WTC11 (cell line): ENCODE measurements around the gene ADGRE2.

ENCODE experiments used
- ETV6 ChIP-seq: sonication (generic); formaldehyde crosslinking; IDR thresholded peaks from 2 replicates; pipeline ENCODE4 v1.8.1; 2022; ENCODE audit warnings: mild to moderate bottlenecking, missing genetic modification reagents
- FOXK1 ChIP-seq: sonication (generic); formaldehyde crosslinking; IDR thresholded peaks from 2 replicates; pipeline ENCODE4 v1.8.0; 2022; ENCODE audit warnings: mild to moderate bottlenecking, moderate library complexity, missing genetic modification reagents
- MXD4 ChIP-seq: fragments of 250-450 bp; sonication (Bioruptor Pico); IDR thresholded peaks from 2 replicates; pipeline ENCODE4 v1.8.0; 2021; ENCODE audit warnings: mild to moderate bottlenecking, moderate library complexity, borderline replicate concordance
- NR2C2 ChIP-seq: sonication (generic); formaldehyde crosslinking; IDR thresholded peaks from 2 replicates; pipeline ENCODE4 v1.8.0; 2022; ENCODE audit warnings: mild to moderate bottlenecking, missing genetic modification reagents
- TCF7 ChIP-seq: sonication (generic); formaldehyde crosslinking; IDR thresholded peaks from 2 replicates; pipeline ENCODE4 v1.8.0; 2022; ENCODE audit warnings: mild to moderate bottlenecking, low read depth, missing genetic modification reagents, moderate library complexity
- ZBTB21 ChIP-seq: sonication (generic); formaldehyde crosslinking; IDR thresholded peaks from 2 replicates; pipeline ENCODE4 v1.8.1; 2023; ENCODE audit warnings: mild to moderate bottlenecking, missing genetic modification reagents, borderline replicate concordance
- ZNF263 ChIP-seq: sonication (generic); formaldehyde crosslinking; IDR thresholded peaks from 2 replicates; pipeline ENCODE4 v1.8.1; 2022; ENCODE audit warnings: low read depth, mild to moderate bottlenecking, moderate library complexity, missing genetic modification reagents
- ZNF317 ChIP-seq: sonication (generic); formaldehyde crosslinking; IDR thresholded peaks from 2 replicates; pipeline ENCODE4 v1.8.1; 2023; ENCODE audit warnings: low read depth, mild to moderate bottlenecking, moderate library complexity, missing genetic modification reagents, borderline replicate concordance
- TF ChIP-seq, protein P1 (sequence below): sonication (generic); formaldehyde crosslinking; conservative IDR thresholded peaks from 2 replicates; pipeline ENCODE4 v1.8.1; 2023; ENCODE audit warnings: mild to moderate bottlenecking, low read depth, missing genetic modification reagents, moderate library complexity
- TF ChIP-seq, protein P2 (sequence below): fragments of 200-600 bp; IDR thresholded peaks from 2 replicates; pipeline ENCODE4 v1.8.0; 2022; ENCODE audit warnings: antibody characterized with exemption
- TF ChIP-seq, protein P3 (sequence below): sonication (generic); formaldehyde crosslinking; IDR thresholded peaks from 2 replicates; pipeline ENCODE4 v1.8.0; 2022; ENCODE audit warnings: mild to moderate bottlenecking, missing genetic modification reagents

DNA sequence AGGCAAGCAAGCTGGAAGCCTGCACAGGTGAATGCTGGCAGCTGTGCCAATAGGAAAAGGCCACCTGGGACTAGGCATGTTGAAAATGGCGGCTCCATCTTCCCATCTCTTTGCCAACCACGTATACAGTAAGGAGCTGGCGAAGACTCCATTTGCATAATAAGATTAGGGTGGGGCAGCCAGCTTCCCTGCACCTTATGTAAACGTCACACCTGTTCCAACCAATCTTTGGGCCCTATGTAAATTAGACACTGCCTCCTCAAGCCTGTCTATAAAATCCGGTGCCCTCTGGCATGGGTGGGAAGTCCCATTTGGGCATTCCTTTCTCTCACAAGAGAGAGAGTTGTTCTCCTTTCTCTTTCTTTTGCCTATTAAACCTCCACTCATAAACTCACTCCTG is 16.8 kb downstream of the ADGRE2 start:
- TF ChIP-seq, protein P1, sequence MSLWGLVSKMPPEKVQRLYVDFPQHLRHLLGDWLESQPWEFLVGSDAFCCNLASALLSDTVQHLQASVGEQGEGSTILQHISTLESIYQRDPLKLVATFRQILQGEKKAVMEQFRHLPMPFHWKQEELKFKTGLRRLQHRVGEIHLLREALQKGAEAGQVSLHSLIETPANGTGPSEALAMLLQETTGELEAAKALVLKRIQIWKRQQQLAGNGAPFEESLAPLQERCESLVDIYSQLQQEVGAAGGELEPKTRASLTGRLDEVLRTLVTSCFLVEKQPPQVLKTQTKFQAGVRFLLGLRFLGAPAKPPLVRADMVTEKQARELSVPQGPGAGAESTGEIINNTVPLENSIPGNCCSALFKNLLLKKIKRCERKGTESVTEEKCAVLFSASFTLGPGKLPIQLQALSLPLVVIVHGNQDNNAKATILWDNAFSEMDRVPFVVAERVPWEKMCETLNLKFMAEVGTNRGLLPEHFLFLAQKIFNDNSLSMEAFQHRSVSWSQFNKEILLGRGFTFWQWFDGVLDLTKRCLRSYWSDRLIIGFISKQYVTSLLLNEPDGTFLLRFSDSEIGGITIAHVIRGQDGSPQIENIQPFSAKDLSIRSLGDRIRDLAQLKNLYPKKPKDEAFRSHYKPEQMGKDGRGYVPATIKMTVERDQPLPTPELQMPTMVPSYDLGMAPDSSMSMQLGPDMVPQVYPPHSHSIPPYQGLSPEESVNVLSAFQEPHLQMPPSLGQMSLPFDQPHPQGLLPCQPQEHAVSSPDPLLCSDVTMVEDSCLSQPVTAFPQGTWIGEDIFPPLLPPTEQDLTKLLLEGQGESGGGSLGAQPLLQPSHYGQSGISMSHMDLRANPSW (CRISPR knock-in tag): no peak
- no peak for TF ChIP-seq TCF7 (CRISPR knock-in tag)
- no peak for TF ChIP-seq MXD4 (CRISPR knock-in tag)
- TF ChIP-seq, protein P2, sequence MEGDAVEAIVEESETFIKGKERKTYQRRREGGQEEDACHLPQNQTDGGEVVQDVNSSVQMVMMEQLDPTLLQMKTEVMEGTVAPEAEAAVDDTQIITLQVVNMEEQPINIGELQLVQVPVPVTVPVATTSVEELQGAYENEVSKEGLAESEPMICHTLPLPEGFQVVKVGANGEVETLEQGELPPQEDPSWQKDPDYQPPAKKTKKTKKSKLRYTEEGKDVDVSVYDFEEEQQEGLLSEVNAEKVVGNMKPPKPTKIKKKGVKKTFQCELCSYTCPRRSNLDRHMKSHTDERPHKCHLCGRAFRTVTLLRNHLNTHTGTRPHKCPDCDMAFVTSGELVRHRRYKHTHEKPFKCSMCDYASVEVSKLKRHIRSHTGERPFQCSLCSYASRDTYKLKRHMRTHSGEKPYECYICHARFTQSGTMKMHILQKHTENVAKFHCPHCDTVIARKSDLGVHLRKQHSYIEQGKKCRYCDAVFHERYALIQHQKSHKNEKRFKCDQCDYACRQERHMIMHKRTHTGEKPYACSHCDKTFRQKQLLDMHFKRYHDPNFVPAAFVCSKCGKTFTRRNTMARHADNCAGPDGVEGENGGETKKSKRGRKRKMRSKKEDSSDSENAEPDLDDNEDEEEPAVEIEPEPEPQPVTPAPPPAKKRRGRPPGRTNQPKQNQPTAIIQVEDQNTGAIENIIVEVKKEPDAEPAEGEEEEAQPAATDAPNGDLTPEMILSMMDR: no peak
- no peak for TF ChIP-seq ETV6 (CRISPR knock-in tag)
- TF ChIP-seq ZNF263 (CRISPR knock-in tag): no peak
- TF ChIP-seq NR2C2 (CRISPR knock-in tag): no peak
- TF ChIP-seq ZBTB21: no peak
- TF ChIP-seq, protein P3, sequence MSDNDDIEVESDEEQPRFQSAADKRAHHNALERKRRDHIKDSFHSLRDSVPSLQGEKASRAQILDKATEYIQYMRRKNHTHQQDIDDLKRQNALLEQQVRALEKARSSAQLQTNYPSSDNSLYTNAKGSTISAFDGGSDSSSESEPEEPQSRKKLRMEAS (CRISPR knock-in tag): no peak
- TF ChIP-seq ZNF317 (CRISPR knock-in tag): no peak
- no peak for TF ChIP-seq FOXK1 (CRISPR knock-in tag)
